OCI-M2 (cell line): ENCODE results near the gene CSRNP2.
"Not testable (repeated sequence)": the region's sequence is repeated elsewhere in the genome, so short reads cannot be mapped to it uniquely, and the experiment has no call there.

ENCODE experiments used
- DNase-seq: peaks from one replicate; lab custom pipeline; 2025; ENCODE audit not compliant: unreplicated experiment; lab: John Stamatoyannopoulos, UW

The CSRNP2 gene

GRCh38 chr12:51083126-51083833 lies at the start of gene CSRNP2:
TSS of gene CSRNP2 (minus strand) at chr12:51083596. CDS start at chr12:51076561, 7,035 bp downstream.
- peak; percentile 51 for DNase-seq

GRCh38 chr12:51132693-51133092 lies 49.3 kb upstream of the CSRNP2 start:
- no peak for DNase-seq

- no peak for DNase-seq
These were observed 48.5 kb upstream of the CSRNP2 start for GRCh38 chr12:51131745-51132521.

- DNase-seq = no peak
These were observed 45.5 kb upstream of the CSRNP2 start for GRCh38 chr12:51128919-51129318.

- DNase-seq = no peak
These were observed 43.8 kb upstream of the CSRNP2 start for GRCh38 chr12:51127050-51127729.

GRCh38 chr12:51126297-51126696 lies 42.9 kb upstream of the CSRNP2 start:
- no peak for DNase-seq

- no peak for DNase-seq
These were observed 41.1 kb upstream of the CSRNP2 start for GRCh38 chr12:51124504-51124903.

- no peak for DNase-seq
These were observed 39.4 kb upstream of the CSRNP2 start for GRCh38 chr12:51122844-51123243.

- DNase-seq = no peak
These were observed 35.3 kb upstream of the CSRNP2 start for GRCh38 chr12:51118706-51119105.

- DNase-seq = no peak
These were observed 32.1 kb upstream of the CSRNP2 start for GRCh38 chr12:51115533-51115932.

- DNase-seq = no peak
These were observed 24.7 kb upstream of the CSRNP2 start for GRCh38 chr12:51108136-51108535.

- no peak for DNase-seq
These were observed 20.6 kb upstream of the CSRNP2 start for GRCh38 chr12:51103977-51104376.

- no peak for DNase-seq
These were observed 15.2 kb upstream of the CSRNP2 start for GRCh38 chr12:51098611-51099010.

GRCh38 chr12:51090705-51091229 lies 7.4 kb upstream of the CSRNP2 start:
- DNase-seq = no peak

- no peak for DNase-seq
These were observed 4.4 kb upstream of the CSRNP2 start for GRCh38 chr12:51087818-51088217.

GRCh38 chr12:51086933-51087332 lies 3.5 kb upstream of the CSRNP2 start:
- DNase-seq = no peak

GRCh38 chr12:51085757-51086156 lies 2.4 kb upstream of the CSRNP2 start:
- DNase-seq = no peak

GRCh38 chr12:51082561-51083125 lies 753 bp downstream of the CSRNP2 start:
- no peak for DNase-seq

- no peak for DNase-seq
These were observed 2.0 kb downstream of the CSRNP2 start for GRCh38 chr12:51081421-51081820.

- DNase-seq = no peak
These were observed 3.3 kb downstream of the CSRNP2 start for GRCh38 chr12:51080136-51080535.

- not testable (repeated sequence) for DNase-seq
These were observed 4.5 kb downstream of the CSRNP2 start for GRCh38 chr12:51078866-51079265.
